DMS 273 (cell line): ENCODE measurements around the gene METTL21A.
A peak's percentile ranks its signal among the peaks of the same experiment; 100 is the strongest.
"Not testable (repeated sequence)": the region's sequence is repeated elsewhere in the genome, so short reads cannot be mapped to it uniquely, and the experiment has no call there.

Source experiments
- DNase-seq: peaks from one replicate; lab custom pipeline; 2025; ENCODE audit not compliant: unreplicated experiment; lab: John Stamatoyannopoulos, UW

METTL21A gene

DNA sequence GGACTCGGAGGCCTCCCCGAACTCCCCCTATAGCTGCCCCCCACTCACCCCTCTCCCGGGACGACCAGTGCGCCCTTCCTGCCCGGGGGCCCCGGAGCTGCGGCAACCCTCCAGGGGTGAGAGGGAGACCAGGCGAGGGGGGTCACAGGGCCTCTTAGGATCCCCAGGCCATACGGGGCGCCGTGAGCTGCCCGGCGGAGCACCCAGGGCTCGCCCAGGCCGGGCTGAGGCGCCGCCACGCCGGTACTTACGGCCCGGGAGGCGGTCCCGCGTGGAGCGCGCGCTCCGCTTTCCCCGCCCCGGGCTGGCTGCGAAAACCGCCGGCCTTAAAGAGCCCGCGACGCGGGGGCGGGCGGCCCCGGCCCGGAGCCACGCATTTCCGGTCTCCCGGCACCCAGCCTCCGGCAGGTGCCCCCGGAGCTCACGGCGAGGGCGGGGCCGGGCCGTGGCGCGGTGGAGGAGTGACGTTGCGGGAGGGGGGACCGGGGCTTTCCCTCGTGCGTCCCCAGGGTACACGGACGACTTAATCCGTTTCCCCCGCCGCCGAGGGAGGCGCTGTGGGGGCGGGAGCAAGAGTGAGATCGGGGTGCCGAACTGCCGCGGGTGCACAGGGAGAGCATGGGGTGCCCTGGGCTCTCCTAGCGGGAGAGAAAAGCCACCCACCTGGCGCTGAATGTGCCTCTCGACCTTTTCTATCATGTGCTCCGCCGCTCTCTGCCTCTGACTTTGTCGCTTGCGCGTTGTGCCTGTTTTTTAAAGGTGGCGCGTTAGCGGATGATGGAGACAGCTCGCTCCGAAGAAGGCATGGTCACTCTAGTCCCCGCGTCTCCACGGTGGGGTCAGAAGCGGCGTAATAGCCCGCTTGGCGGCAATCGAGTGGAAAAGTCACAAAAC is at the start of gene METTL21A:
Gene METTL21A, minus strand, starts transcription at position 381 of the 894 bp plus-strand sequence. CDS start 1,019 bp downstream, outside the sequence.
- DNase-seq: peak; percentile 96

DNA sequence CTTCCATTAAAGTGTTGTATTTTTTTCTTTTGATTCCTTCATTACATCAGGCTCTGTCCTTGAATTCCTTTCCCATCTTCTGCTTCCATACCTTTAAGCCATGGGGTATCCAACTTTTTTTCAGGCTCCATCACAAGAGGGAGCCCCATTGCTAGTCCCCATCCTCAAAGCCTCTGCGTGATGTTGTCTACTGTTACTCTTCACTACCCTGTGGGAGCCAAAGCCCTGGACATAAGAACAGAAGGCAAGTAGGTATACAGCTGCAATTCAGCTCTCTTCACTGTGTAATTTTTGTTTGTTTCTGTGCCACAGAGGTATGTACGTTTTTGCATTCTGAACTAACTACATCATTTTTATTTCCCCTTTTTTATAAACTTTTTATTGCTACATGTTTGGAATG is 49.6 kb upstream of the METTL21A start:
- no peak for DNase-seq

DNA sequence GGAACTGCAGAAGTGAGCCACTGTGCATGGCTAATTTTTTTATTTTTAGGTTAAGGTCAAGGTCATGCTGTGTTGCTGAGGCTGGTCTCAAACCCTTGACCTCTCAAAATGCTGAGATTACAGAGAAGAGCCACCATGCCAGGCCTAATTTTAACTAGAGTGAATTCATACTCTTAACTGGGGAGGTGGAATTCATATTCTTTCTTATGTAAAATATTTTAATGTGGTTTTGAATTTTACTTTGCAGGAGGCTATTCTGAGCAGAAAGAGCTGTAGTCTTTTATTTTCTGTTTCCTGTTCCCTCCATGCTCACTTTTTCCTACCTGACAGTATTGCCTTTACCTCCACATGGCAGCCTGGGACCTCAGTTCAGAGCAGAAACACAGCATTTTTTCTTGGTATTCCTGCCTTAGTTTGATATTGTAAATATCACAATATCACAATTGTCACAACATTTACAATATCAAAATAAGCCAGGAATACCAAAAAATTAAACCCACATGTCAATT is 49.1 kb upstream of the METTL21A start:
- DNase-seq: no peak

DNA sequence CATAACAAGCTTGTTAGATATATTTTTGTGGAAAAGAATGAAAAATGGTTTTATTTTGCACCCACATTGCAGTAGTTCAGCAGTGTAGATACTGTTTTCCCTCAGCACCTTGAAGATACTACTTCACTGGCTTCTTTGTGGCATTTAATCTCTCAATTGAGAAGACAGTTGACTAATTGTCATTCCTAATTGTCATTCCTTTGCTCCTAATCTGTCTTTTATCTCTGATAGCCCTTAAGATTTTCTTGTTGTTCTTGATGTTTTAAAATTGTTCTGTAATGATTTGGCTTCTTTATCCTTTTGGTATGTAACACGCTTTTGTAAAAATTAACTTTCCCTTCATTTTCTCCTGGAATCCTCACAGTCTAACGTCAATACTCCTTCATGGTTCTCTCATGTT is 48.2 kb upstream of the METTL21A start:
- DNase-seq: no peak

DNA sequence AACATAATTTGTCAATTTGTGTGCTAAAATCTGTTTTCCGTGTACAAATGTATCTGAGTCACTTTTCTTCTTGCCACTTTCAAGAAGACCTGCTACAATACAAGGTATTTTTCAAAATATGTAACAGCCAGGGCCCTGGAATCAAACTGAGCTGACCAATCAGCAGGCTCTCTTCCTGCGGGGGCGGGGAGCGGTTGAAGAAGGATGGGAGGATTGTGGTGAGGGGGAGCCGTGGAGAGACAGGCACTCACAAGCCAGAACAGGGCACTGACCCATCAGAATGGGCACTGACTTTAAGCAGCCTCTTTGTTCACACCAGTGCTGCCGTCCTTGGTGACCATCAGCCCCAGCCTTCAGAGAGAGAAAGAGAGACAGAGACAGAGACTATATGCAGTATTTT is 45.7 kb upstream of the METTL21A start:
- no peak for DNase-seq

DNA sequence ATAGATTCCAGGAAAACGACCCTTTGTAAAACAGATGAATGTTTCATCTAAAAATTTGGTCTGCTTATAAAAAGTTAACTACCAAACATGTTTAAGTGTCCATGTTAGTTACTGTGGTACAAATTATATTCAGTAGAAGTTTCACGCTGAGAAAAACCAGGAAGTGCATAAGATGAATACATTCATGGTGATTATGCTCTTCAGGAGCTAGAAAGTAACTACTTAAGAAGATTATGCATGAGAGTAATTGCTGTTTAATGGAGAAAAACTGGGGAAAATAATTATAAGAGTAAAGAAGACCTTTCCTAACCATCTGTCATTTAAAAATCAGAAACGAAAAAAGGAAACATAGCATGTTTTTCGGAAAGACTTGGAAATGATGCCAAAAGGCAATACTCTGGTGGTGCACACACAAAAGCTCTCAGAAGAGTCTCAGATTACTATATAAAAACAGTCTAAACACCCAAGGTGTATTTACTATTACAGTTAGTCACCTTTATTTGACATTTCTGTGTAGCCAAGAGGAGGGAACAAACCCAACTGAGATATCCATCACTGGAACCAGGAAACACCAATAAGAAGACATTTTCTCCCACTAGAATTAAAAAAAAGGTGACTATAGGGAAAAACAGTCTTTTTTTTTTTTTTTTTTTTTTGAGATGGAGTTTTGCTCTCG is 38.8 kb upstream of the METTL21A start:
- peak; percentile 39 for DNase-seq

DNA sequence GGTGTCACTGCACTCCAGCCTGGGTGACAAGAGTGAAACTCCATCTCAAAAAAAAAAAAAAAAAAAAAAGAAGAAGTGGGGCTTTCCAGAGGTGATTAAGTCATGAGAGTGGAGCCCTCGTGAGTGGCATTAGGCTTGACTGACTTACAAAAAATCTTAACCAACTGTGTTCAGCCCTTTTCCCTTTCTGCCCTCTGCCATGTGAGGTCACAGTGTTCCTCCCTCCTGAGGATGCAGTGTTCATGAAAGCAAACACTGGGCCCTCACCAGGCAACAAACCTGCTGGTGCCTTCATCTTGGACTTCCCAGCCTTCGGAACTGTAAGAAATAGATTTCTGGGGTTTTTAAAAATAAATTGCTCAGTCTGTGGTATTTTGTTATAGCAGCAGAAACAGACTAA is 37.0 kb upstream of the METTL21A start:
- no peak for DNase-seq

DNA sequence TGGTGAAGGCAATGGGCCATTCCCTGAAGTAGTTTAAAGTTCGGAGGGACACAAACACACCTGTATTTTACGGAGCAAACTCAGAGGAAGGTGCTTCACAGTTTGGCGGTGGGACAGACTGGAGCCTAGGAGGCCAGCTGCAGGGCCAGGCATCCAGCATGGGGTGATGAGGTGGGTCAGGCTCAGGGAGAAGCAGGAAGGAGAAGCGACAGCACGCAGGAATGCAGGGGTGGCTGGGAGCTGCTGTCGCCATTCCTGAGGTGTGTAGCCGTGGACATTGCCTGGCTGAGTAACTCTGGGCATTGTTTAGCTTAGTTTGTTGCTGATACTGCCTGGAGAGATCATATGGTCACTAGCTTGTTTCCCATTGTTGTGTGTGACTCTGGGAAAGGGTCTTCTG is 35.8 kb upstream of the METTL21A start:
- no peak for DNase-seq

DNA sequence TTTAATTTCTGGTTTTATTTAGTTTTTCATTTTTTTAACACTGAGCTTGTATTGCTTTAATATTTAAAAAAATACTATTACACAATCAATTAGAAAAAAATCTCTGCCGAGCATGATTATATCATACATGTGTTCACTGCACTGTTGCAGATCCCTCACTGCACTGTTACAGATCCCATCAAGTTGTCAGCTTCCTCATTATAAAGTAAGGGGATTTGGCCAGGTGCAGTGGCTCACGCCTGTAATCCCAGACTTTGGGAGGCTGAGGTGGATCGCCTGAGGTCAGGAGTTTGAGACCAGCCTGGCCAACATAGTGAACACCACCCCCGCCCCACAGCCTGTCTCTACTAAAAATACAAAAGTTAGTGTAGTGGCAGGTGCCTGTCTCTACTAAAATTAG is 33.0 kb upstream of the METTL21A start:
- no peak for DNase-seq

DNA sequence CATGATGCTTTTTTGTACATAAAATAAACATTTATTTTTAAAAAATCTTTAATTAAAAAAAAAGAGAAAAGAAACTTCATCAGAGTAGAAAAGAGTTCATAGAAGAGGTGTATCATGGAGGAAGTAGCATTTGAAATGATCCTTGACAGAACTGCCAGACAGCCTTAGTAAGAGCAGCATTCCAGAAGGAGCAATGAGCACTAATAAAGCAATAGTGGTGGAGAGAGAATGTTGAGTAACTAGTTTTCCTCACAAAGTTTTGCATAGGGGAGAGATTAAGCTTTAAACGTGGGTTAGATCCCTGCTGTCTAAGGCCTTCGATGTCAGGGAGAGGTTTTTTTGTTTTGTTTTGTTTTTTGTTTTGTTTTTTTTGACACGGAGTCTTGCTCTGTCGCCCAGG is 29.8 kb upstream of the METTL21A start:
- no peak for DNase-seq

DNA sequence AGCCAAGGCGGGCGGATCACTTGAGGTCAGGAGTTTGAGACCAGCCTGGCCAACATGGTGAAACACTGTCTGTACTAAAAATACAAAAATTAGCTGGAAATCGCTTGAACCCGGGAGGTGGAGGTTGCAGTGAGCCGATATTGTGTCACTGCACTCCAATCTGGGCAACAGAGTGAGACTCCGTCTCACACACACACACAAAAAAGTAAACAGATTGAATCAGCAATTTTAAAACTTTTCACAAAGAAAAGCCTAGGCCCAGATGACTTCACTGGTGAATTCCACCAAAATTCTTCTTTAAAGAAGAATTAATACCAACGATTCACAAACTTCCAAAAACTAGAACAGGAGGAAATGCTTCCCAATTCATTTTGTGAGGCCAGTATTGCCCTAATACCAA is 21.4 kb upstream of the METTL21A start:
- DNase-seq: not testable (repeated sequence)

DNA sequence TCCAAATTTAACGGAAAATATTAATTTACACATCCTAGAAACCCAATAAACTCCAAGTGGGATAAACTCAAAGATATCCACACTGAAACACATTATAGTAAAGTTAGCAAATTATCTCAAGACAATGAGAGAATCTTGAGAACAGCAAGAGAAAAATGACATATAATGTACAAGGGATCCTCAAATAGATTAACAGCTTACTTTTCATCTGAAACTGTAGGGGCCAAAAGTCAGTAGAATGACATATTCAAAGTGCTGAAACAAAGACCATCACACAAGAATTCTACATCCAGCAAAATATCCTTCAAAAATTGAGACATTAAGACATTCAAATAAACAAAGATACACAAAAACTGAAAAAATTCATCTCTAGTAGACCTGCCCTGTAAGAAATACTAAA is 18.7 kb upstream of the METTL21A start:
- no peak for DNase-seq

DNA sequence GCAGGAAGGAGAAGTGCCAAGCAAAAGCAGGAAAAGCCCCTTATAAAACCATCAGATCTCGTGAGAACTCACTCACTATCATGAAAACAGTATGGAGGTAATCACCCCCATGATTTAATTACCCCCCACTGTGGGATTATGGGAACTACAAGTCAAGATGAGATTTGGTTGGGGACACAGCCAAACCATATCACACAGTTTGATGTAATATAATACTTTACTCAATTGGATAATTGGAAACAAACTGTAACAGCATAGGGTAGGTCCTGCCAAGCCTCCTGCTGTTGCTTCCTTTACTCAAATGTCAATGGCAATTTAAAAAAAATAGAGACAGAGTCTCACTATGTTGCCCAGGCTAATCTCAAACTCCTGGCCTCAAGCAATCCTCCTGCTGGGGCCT is 15.5 kb upstream of the METTL21A start:
- DNase-seq: peak; percentile 15

DNA sequence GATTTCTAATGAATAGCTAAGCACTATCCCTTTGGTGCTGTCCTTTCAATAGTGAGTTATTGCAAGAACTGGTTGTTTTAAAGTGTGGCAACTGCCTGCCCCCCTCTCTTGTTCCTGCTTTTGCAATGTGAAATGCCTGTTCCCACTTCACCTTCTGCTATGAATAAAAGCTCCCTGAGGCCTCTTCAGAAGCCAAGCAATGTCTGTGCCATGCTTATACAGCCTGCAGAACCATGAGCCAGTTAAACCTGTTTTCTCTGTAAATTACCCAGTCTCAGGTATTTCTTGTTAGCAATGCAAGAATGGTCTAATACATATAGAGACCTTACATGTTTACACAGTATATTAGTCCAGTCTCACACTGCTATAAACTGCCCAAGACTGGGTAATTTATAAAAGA is 15.0 kb upstream of the METTL21A start:
- DNase-seq: no peak

DNA sequence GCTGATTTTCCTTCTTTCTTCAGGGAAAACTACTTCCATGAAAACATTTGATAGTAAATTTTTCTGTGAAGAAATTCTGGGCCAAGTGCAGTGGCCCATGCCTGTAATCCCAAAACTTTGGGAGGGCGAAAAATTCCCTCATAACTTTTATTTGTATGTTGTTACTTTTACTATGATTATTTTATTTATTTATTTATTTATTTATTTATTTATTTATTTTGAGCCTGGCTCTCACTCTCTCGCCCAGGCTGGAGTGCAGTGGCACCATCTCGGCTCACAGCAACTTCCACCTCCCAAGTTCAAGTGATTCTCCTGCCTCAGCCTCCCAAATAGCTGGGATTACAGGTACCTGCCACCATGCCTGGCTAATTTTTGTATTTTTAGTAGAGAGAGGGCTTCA is 14.1 kb upstream of the METTL21A start:
- not testable (repeated sequence) for DNase-seq

DNA sequence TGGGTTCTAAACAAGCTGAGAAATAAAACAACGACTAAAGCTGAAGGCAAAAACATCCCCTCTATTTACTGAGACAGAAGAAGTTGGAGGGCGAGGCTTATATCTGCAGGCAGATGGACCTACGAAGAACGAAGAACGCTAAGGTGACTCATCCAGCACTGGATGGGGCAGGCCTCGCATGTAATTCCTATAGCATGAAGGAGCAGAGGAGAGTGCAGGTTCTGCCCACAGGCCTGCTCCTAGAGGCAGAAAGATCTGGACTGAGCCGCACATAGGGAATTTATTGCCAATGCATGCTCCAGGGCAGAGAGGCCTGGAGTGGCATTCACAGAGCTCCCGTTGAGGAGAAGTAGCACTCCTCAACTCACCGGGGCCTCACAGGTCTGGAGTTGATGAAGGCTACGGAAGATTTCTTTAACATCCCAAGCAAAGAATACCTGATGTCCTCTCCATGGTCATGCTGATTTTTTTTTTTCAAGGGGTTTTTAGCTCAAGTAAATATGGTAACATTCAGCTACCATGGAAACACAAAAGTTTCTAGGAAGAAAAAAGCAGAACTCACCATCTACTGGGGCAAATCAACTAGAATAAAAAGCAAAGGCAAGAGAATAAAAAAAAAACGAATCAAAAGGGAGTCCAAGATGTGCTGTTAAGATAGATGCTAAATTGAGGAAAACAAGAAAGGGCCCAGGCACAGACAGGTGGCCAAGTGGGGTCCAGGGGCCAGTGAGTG is 10.4 kb upstream of the METTL21A start:
- no peak for DNase-seq

DNA sequence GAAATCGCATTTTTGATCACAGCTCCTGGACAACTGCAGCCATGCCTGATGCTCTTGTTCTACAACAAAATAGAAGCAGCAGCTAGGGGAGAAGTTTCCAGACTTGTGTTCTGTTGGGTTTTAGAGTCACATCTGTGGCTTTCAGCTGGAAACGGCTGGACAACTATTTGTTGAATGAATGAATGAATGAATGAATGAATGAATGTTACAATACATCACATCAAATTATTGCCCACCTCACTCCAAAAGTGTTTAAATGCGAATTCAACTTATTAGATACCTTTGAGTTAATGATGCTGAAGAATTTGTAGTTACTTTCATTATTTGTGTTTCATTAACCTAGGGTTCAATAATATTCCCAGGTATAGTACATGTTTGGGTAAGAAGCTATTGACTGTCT is 8.5 kb upstream of the METTL21A start:
- DNase-seq: no peak

DNA sequence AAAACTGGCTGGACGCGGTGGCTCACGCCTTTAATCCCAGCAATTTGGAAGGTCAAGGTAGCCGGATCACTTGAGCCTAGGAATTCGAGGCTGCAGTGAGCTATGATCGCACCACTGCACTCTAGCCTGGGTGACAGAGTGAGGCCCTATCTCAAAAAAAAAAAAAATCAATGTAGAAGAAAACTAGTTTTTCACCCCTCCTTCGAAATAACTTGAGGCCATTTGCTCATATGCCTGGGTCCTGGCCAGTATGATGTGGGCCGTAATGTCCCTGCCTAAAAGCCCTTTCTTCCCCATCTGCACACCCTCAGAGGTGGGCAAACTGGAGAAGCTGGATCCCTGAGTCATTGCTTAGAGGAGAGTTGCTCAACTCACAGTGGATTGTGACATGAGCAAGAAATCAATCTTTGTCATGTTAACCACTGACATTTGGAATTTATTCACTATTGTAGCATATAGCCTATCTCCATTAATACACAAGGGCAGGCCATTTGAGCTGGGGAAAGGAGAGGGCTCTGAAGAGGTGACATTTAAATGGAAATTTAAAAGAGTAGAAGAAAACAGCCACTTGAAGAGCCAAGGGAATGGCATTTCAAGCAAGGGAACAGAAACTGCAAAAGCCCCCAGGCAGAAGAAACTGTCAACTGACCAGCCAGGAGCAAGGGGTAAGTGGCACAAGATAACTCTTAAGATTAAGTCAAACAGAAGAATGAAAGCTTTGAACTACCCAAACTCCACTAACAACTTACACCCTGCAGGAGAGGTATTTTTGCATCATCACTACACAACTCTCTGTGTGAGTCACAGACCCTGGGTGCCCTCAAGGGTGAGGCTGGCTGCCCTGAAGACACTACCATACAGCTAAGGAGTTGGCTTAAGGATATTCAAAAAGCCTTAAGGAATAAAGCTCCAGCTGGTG is 7.6 kb upstream of the METTL21A start:
- no peak for DNase-seq

DNA sequence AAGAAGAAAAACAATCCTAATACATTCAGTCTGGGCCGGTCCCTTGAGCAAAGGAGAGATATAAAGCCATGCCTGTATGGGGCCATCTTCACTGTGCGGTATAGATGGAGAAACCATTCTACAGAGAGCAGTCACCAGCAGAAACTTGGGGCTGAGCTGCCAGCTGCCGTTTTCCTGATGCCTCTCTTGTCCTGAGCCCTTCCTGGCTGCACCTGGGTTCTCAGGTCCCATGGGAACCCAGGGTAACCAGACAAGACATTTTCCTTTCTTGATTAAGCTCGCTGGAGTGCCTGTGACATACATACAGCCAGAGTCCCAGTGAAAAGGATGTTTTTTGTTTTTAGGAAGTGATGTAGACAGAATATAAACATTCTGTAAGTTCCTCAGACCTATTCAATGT is 5.3 kb upstream of the METTL21A start:
- DNase-seq: peak; percentile 58

DNA sequence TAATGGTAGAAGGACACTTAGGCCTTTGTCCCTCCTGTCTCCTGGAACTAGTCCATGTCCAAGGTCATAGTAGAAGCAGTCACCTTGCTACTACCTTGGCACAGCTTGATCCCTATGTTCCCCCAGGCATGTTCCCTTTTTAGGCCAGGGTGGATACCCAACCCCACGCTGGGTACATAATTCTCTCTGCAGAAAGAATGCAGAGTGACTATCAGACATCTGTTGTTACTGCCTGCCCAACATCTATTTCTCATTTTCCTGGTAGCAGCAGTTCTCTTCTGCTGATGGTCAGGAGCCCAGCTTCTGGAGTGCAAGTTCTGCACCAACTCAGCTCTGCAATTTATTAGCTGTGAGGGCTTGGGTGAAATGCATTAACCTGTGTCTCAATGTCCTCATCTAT is 4.4 kb upstream of the METTL21A start:
- no peak for DNase-seq
